Astrocyte (in vitro differentiated cells and primary cell): Measurements from ENCODE around the gene KCNMA1. TPM values are rescaled to one million over a fixed set of nuclear protein-coding genes. Genes with fewer than 3 reads are reported as not detected.
"Not testable (repeated sequence)": the region's sequence is repeated elsewhere in the genome, so short reads cannot be mapped to it uniquely, and the experiment has no call there.

Experiments
- DNase-seq: peaks from one replicate; pipeline ENCODE4 v3.0.0-alpha.2; 2010; ENCODE audit warnings: low read depth
- FAIRE-seq: peaks from 2 replicates; lab custom pipeline; 2011; peaks lifted over from hg19 to GRCh38; lab: Jason Lieb, UNC
- H2AFZ ChIP-seq: 2 replicates; pipeline ENCODE4 v1.6.0; 2012; ENCODE audit warnings: low read depth, low read length, inconsistent platforms
- H3K27ac ChIP-seq: 2 replicates; pipeline ENCODE4 v1.5.1; 2011; ENCODE audit warnings: low read depth, low read length, inconsistent platforms
- H3K27me3 ChIP-seq: 2 replicates; pipeline ENCODE4 v1.6.0; 2011; ENCODE audit warnings: low read length, inconsistent platforms; ENCODE audit not compliant: insufficient read depth
- H3K36me3 ChIP-seq: 2 replicates; pipeline ENCODE4 v1.5.1; 2011; ENCODE audit warnings: low read length, inconsistent platforms; ENCODE audit not compliant: insufficient read depth
- H3K4me1 ChIP-seq: 2 replicates; pipeline ENCODE4 v1.5.1; 2011; ENCODE audit warnings: low read length, inconsistent platforms; ENCODE audit not compliant: insufficient read depth
- H3K4me2 ChIP-seq: 2 replicates; pipeline ENCODE4 v1.6.0; 2012; ENCODE audit warnings: low read length, inconsistent platforms
- H3K4me3 ChIP-seq: 2 replicates; pipeline ENCODE4 v1.5.1; 2011; ENCODE audit warnings: low read depth, mild to moderate bottlenecking, low read length, inconsistent platforms; ENCODE audit not compliant: insufficient read depth
- H3K79me2 ChIP-seq: 2 replicates; pipeline ENCODE4 v1.6.0; 2012; ENCODE audit warnings: mild to moderate bottlenecking, low read length, inconsistent platforms; ENCODE audit not compliant: insufficient read depth
- H3K9ac ChIP-seq: 2 replicates; pipeline ENCODE4 v1.6.0; 2012; ENCODE audit warnings: mild to moderate bottlenecking, low read length, inconsistent platforms
- H3K9me3 ChIP-seq: 2 replicates; pipeline ENCODE4 v1.5.1; 2012; ENCODE audit warnings: low read depth, mild to moderate bottlenecking, low read length, inconsistent platforms; ENCODE audit not compliant: insufficient read depth
- H4K20me1 ChIP-seq: 2 replicates; pipeline ENCODE4 v1.6.0; 2012; ENCODE audit warnings: low read length, inconsistent platforms; ENCODE audit not compliant: insufficient read depth
- H3K27ac Mint-ChIP-seq: one replicate; pipeline ENCODE4 v1.8.0; 2021; ENCODE audit warnings: mild to moderate bottlenecking, mixed read lengths; ENCODE audit not compliant: unreplicated experiment
- H3K27me3 Mint-ChIP-seq: one replicate; pipeline ENCODE4 v1.8.0; 2021; ENCODE audit warnings: low read depth, mixed read lengths; ENCODE audit not compliant: unreplicated experiment
- H3K36me3 Mint-ChIP-seq: one replicate; pipeline ENCODE4 v1.8.0; 2021; ENCODE audit warnings: low read depth, mixed read lengths; ENCODE audit not compliant: unreplicated experiment
- H3K4me1 Mint-ChIP-seq: one replicate; pipeline ENCODE4 v1.8.0; 2021; ENCODE audit warnings: low read depth, mixed read lengths; ENCODE audit not compliant: unreplicated experiment
- H3K4me3 Mint-ChIP-seq: one replicate; pipeline ENCODE4 v1.8.0; 2021; ENCODE audit warnings: mild to moderate bottlenecking, moderate library complexity, mixed read lengths; ENCODE audit not compliant: unreplicated experiment
- H3K9me3 Mint-ChIP-seq: one replicate; pipeline ENCODE4 v1.8.0; 2021; ENCODE audit warnings: mild to moderate bottlenecking, mixed read lengths; ENCODE audit not compliant: unreplicated experiment
- CTCF ChIP-seq: IDR thresholded peaks from 2 replicates; pipeline ENCODE4 v1.5.1; 2011; ENCODE audit warnings: low read depth, mild to moderate bottlenecking, inconsistent platforms, low read length, moderate library complexity; ENCODE audit not compliant: insufficient read depth
- EZH2 ChIP-seq: IDR thresholded peaks from 2 replicates; pipeline ENCODE4 v1.6.1; 2012; ENCODE audit warnings: mild to moderate bottlenecking, low read length, inconsistent platforms; ENCODE audit not compliant: insufficient read depth
- total RNA-seq: library from RNA; stranded (reverse); gene quantifications from 2 replicates; pipeline ENCODE4 v1.2.1, GENCODE V29; 2021

Gene KCNMA1
- total RNA-seq, 1 donor from 2014 or later = 45.8 TPM

DNA sequence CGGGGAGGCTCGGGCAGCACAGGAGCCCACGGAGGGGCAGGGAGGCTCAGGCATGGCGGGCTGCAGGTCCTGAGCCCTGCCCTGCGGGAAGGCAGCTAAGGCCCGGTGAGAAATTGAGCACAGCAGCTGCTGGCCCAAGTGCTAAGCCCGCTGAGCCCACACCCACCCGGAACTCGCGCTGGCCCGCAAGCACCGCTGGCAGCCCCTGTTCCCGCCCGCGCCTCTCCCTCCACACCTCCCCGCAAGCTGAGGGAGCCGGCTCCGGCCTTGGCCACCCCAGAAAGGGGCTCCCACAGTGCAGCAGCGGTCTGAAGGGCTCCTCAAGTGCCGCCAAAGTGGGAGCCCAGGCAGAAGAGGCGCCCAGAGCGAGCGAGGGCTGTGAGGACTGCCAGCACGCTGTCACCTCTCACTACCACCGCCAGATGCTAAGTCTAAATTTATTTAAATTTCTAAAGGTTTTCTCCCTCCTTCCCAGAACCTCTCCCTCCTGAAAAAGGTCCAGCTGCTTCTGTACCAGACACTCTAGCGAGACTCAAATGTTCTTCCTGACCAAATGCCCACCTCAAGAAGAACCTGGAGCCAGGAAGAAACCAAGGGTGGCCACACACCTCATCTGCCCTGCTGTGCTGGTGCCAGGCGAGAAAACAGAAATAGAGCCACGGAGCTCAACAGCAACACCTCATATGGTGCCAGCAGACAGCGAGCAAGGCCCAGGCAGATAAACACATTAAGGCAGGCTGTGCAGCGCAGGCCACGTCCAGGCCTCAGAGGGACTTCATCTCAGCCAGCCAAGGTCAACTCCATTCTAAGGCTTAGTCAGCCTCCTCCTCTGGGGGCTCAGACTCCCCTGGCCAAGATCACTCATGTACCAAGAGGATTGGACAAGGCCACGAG, 47.0 kb downstream of the KCNMA1 start:
- DNase-seq = no peak
- no peak overlapping the region for H3K4me2 ChIP-seq
- H3K9me3 ChIP-seq = no peaks in the 10 kb centered on the region
- peaks cover 19% of the 10 kb centered on the region for H3K36me3 Mint-ChIP-seq
- no peak overlapping the region for H3K4me3 ChIP-seq
- peaks cover 28% of the 10 kb centered on the region for H3K4me1 Mint-ChIP-seq
- H3K4me3 Mint-ChIP-seq = no peak overlapping the region
- peaks cover 25% of the 10 kb centered on the region for H3K79me2 ChIP-seq
- no peaks in the 10 kb centered on the region for H3K27me3 ChIP-seq
- no peak overlapping the region for H3K27ac ChIP-seq
- TF ChIP-seq EZH2 = no peak
- no peak for TF ChIP-seq CTCF
- H3K4me1 ChIP-seq = peaks cover 20% of the 10 kb centered on the region
- H3K9me3 Mint-ChIP-seq = peaks cover 3% of the 10 kb centered on the region
- no peak for FAIRE-seq
- no peak overlapping the region for H2AFZ ChIP-seq
- no peak overlapping the region for H3K9ac ChIP-seq
- H3K36me3 ChIP-seq = no peaks in the 10 kb centered on the region
- no peaks in the 10 kb centered on the region for H3K27me3 Mint-ChIP-seq
- no peaks in the 10 kb centered on the region for H4K20me1 ChIP-seq
- H3K27ac Mint-ChIP-seq = no peak overlapping the region

- H3K9me3 Mint-ChIP-seq, FAIRE-seq: not testable (repeated sequence)
- peaks cover 32% of the 10 kb centered on the region for H3K4me1 Mint-ChIP-seq
These were observed 47.9 kb downstream of the KCNMA1 start for GRCh38 chr10:77589703-77590102.

DNA sequence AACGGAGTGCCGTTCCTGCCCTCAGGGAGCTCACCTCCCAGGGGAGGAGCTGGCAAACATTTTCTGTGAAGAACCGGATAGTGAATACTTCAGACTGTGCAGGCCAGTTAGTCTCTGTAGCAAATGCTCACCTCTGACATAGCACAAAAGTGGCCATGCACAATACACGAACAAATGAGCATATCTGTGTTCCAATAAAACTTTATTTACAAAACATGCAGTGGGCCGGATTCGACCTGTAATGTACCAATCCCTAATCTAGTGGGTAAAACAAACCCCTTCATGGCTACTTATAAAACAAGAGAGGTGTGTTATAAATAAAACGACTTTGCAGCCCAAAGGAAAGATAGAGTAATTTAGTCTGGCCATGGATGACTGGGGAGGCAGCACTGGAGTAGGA, 48.7 kb downstream of the KCNMA1 start:
- no peaks in the 10 kb centered on the region for H3K27me3 ChIP-seq
- peaks cover 28% of the 10 kb centered on the region for H3K79me2 ChIP-seq
- no peaks in the 10 kb centered on the region for H4K20me1 ChIP-seq
- no peak for TF ChIP-seq EZH2
- no peak for TF ChIP-seq CTCF
- DNase-seq (no peak), FAIRE-seq (no peak)
- H3K4me3 ChIP-seq = no peak overlapping the region
- peaks cover 34% of the 10 kb centered on the region for H3K4me1 Mint-ChIP-seq
- H2AFZ ChIP-seq = no peak overlapping the region
- no peak overlapping the region for H3K9ac ChIP-seq
- H3K27ac Mint-ChIP-seq = no peak overlapping the region
- no peaks in the 10 kb centered on the region for H3K27me3 Mint-ChIP-seq
- peaks cover 3% of the 10 kb centered on the region for H3K9me3 Mint-ChIP-seq
- peaks cover 20% of the 10 kb centered on the region for H3K4me1 ChIP-seq
- H3K9me3 ChIP-seq = no peaks in the 10 kb centered on the region
- peaks cover 22% of the 10 kb centered on the region for H3K36me3 Mint-ChIP-seq
- H3K4me3 Mint-ChIP-seq = no peak overlapping the region
- H3K36me3 ChIP-seq = no peaks in the 10 kb centered on the region
- H3K27ac ChIP-seq = no peak overlapping the region
- H3K4me2 ChIP-seq = no peak overlapping the region

More at GRCh38 chr10:77589703-77590102, 47.9 kb downstream of the KCNMA1 start:
- not testable (repeated sequence) for H3K27ac ChIP-seq, H4K20me1 ChIP-seq, H3K27me3 Mint-ChIP-seq, H3K4me3 ChIP-seq, DNase-seq, H3K4me3 Mint-ChIP-seq, H3K9me3 ChIP-seq, H3K27ac Mint-ChIP-seq, H2AFZ ChIP-seq, H3K27me3 ChIP-seq, H3K36me3 ChIP-seq, H3K4me2 ChIP-seq, H3K9ac ChIP-seq
- peaks cover 29% of the 10 kb centered on the region for H3K79me2 ChIP-seq
- H3K36me3 Mint-ChIP-seq = peaks cover 22% of the 10 kb centered on the region
- peaks cover 20% of the 10 kb centered on the region for H3K4me1 ChIP-seq
